Keratinocyte (primary cell): ENCODE results near the gene SSMEM1. TPM values are rescaled to one million over a fixed set of nuclear protein-coding genes. Genes with fewer than 3 reads are reported as not detected.

ENCODE experiments used
- DNase-seq: peaks from one replicate; pipeline ENCODE4 v3.0.0-alpha.2; 2011; ENCODE audit warnings: low read depth, missing footprints, low spot score
- FAIRE-seq: peaks from 2 replicates; lab custom pipeline; 2011; peaks lifted over from hg19 to GRCh38; lab: Jason Lieb, UNC
- H2AFZ ChIP-seq: 2 replicates; pipeline ENCODE4 v1.6.0; 2012; ENCODE audit warnings: low read length, control low read depth, inconsistent platforms; ENCODE audit not compliant: control insufficient read depth
- H3K27ac ChIP-seq: 2 replicates; pipeline ENCODE4 v1.5.1; 2011; ENCODE audit warnings: low read length; ENCODE audit not compliant: control insufficient read depth, insufficient read depth
- H3K27me3 ChIP-seq: 3 replicates; pipeline ENCODE4 v1.6.0; 2011; ENCODE audit warnings: low read length; ENCODE audit not compliant: control insufficient read depth, insufficient read depth; ENCODE audit errors: extremely low read depth
- H3K36me3 ChIP-seq, 2 experiments: 2 replicates in 1 of 2; 3 replicates in 1 of 2; pipeline ENCODE4 v1.5.1; 2011; ENCODE audit warnings: low read length in 2 of 2, mild to moderate bottlenecking in 1 of 2; ENCODE audit not compliant: control insufficient read depth in 2 of 2, insufficient read depth in 2 of 2; ENCODE audit errors: extremely low read depth in 1 of 2
- H3K4me1 ChIP-seq: 3 replicates; pipeline ENCODE4 v1.5.1; 2011; ENCODE audit warnings: low read length; ENCODE audit not compliant: control insufficient read depth, insufficient read depth; ENCODE audit errors: extremely low read depth
- H3K4me2 ChIP-seq: 3 replicates; pipeline ENCODE4 v1.6.0; 2011; ENCODE audit warnings: low read depth, low read length; ENCODE audit not compliant: control insufficient read depth, insufficient read depth; ENCODE audit errors: extremely low read depth
- H3K4me3 ChIP-seq, 3 experiments: fragments of 200-600 bp in 1 of 3; sonication (generic) in 1 of 3; 2 replicates in 2 of 3; 3 replicates in 1 of 3; pipeline ENCODE4 v1.5.1; 2011 to 2016; ENCODE audit warnings: low read length in 3 of 3, mild to moderate bottlenecking in 3 of 3, control low read depth in 2 of 3, inconsistent platforms in 1 of 3, low read depth in 1 of 3, mixed read lengths in 1 of 3, mixed run types in 1 of 3, moderate library complexity in 1 of 3; ENCODE audit not compliant: control insufficient read depth in 2 of 3, insufficient read depth in 2 of 3; ENCODE audit errors: extremely low read depth in 1 of 3
- H3K79me2 ChIP-seq: 2 replicates; pipeline ENCODE4 v1.6.0; 2012; ENCODE audit warnings: low read length; ENCODE audit not compliant: control insufficient read depth, insufficient read depth
- H3K9ac ChIP-seq: 3 replicates; pipeline ENCODE4 v1.6.0; 2011; ENCODE audit warnings: low read length; ENCODE audit not compliant: control insufficient read depth, insufficient read depth; ENCODE audit errors: extremely low read depth
- H3K9me1 ChIP-seq: 3 replicates; pipeline ENCODE4 v1.6.0; 2011; ENCODE audit warnings: low read length; ENCODE audit not compliant: control insufficient read depth, insufficient read depth; ENCODE audit errors: extremely low read depth
- H3K9me3 ChIP-seq: 2 replicates; pipeline ENCODE4 v1.5.1; 2012; ENCODE audit warnings: low read depth, low read length; ENCODE audit not compliant: control insufficient read depth
- H4K20me1 ChIP-seq: 3 replicates; pipeline ENCODE4 v1.6.0; 2011; ENCODE audit warnings: low read length; ENCODE audit not compliant: control insufficient read depth, insufficient read depth; ENCODE audit errors: extremely low read depth
- CTCF ChIP-seq, 3 experiments: IDR thresholded peaks in 1 of 3; conservative IDR thresholded peaks in 1 of 3; optimal IDR thresholded peaks in 1 of 3; 2 replicates in 2 of 3; 3 replicates in 1 of 3; pipeline versions ENCODE3 to v1.5.1; 2011; ENCODE audit warnings: low read length in 3 of 3, mild to moderate bottlenecking in 3 of 3, moderate library complexity in 2 of 3, control low read depth in 1 of 3, inconsistent platforms in 1 of 3; ENCODE audit not compliant: insufficient read depth in 2 of 3; ENCODE audit errors: extremely low read depth in 1 of 3
- EZH2 ChIP-seq: IDR thresholded peaks from one replicate; pipeline ENCODE4 v1.6.1; 2012; ENCODE audit warnings: inconsistent platforms, mild to moderate bottlenecking, low read length, moderate library complexity
- dilution Hi-C: fragments of 300-500 bp; cut with MboI; formaldehyde crosslinking; loops from one replicate; pipeline ENCODE4 v1.7.0; 2020; ENCODE audit warnings: low sequenced_read_pairs; ENCODE audit not compliant: extremely low pct_ligation_motif_present
- polyA plus RNA-seq, 5 experiments: library from polyadenylated mRNA; depleted of rRNA in 3 of 5; stranded (reverse) in 3 of 5; stranded (forward) in 1 of 5; unstranded in 1 of 5; fragments of >200 nt; gene quantifications; 1 replicate in 1 of 5; 2 replicates in 3 of 5; 3 replicates in 1 of 5; pipeline versions ENCODE4 v1.2.1 to v1.2.3, GENCODE V29; 2011 to 2012; ENCODE audit warnings: missing spikeins in 2 of 5, low read depth in 1 of 5, low replicate concordance in 1 of 5

The SSMEM1 gene
- polyA plus RNA-seq, 1 donor (not counting 4 experiments of a cell fraction or from before 2014, with no cell fraction given), result not detected

- H3K4me3 ChIP-seq, result no peak overlapping the region
- TF ChIP-seq CTCF (optimal IDR thresholded peaks at IDR 0.05 in 1 of 3, IDR thresholded peaks at IDR 0.05 in 1 of 3, conservative IDR thresholded peaks at IDR 0.05 in 1 of 3; ENCODE audit: extremely low read depth in 1 of 3, insufficient read depth in 2 of 3, low read length in 3 of 3) (peak in 1 of 3 experiments; percentile 12), EZH2 (no peak)
- no peaks in the 10 kb centered on the region for H3K27me3 ChIP-seq
- H3K79me2 ChIP-seq, result peaks cover 14% of the 10 kb centered on the region
- no peaks in the 10 kb centered on the region for H3K9me3 ChIP-seq
- H3K36me3 ChIP-seq, result peaks cover 0 to 4% of the 10 kb centered on the region in 2 experiments
- no peaks in the 10 kb centered on the region for H3K9me1 ChIP-seq
- DNase-seq, result no peak
- H3K4me1 ChIP-seq, result peaks cover 11% of the 10 kb centered on the region
- no peak overlapping the region for H3K9ac ChIP-seq
- no peak overlapping the region for H2AFZ ChIP-seq
- no peak overlapping the region for H3K4me2 ChIP-seq
- no peaks in the 10 kb centered on the region for H4K20me1 ChIP-seq
- FAIRE-seq, result no peak
- no peak overlapping the region for H3K27ac ChIP-seq
- dilution Hi-C loops, result no loop called here
Measured at GRCh38 chr7:130207033-130207432, 627 bp upstream of the SSMEM1 start.

DNA sequence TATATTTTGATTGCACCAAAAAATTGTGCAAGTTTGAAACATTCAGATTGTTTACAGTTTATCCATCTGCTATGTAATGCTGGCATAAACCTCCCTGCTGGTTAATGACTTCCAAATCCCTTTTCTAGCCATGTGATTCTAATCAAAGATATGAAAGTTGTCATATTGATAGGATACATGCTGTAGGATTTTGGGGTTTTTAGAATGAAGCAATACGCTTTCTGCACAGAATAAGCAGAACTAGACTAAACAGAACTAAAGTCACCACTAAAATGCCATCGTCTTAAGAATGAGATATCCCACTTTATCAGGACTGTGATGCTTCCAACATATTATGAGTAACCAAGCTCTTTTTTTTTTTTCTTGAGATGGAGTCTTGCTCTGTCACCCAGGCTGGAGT lies 856 bp downstream of the SSMEM1 start:
- DNase-seq (no peak), FAIRE-seq (no peak)
- H3K36me3 ChIP-seq, result no peaks in the 10 kb centered on the region
- peaks cover 11% of the 10 kb centered on the region for H3K4me1 ChIP-seq
- H3K9ac ChIP-seq, result no peak overlapping the region
- H3K9me3 ChIP-seq, result no peaks in the 10 kb centered on the region
- no peaks in the 10 kb centered on the region for H3K27me3 ChIP-seq
- H4K20me1 ChIP-seq, result no peaks in the 10 kb centered on the region
- H3K4me3 ChIP-seq, result no peak overlapping the region
- no peak overlapping the region for H2AFZ ChIP-seq
- no peak overlapping the region for H3K4me2 ChIP-seq
- TF ChIP-seq CTCF (optimal IDR thresholded peaks at IDR 0.05 in 1 of 3, IDR thresholded peaks at IDR 0.05 in 1 of 3, conservative IDR thresholded peaks at IDR 0.05 in 1 of 3; ENCODE audit: extremely low read depth in 1 of 3, insufficient read depth in 2 of 3, low read length in 3 of 3), result no peak
- no peak overlapping the region for H3K27ac ChIP-seq
- peaks cover 14% of the 10 kb centered on the region for H3K79me2 ChIP-seq
- no peaks in the 10 kb centered on the region for H3K9me1 ChIP-seq
- dilution Hi-C loops, result no loop called here
